IPS-20b (cell line): ENCODE data around the gene GRIK1.

ENCODE experiments used
- H3K27ac ChIP-seq: one replicate; pipeline ENCODE4 v1.5.1; 2013; ENCODE audit warnings: low read length
- H3K27me3 ChIP-seq: 2 replicates; pipeline ENCODE4 v1.6.1; 2013; ENCODE audit warnings: mild to moderate bottlenecking, low read length, inconsistent platforms; ENCODE audit not compliant: insufficient read depth
- H3K36me3 ChIP-seq: 2 replicates; pipeline ENCODE4 v1.6.1; 2013; ENCODE audit warnings: low read depth, mild to moderate bottlenecking, inconsistent platforms, low read length, moderate library complexity; ENCODE audit not compliant: insufficient read depth
- H3K4me1 ChIP-seq: 2 replicates; pipeline ENCODE4 v1.6.1; 2013; ENCODE audit warnings: mild to moderate bottlenecking, control low read depth, inconsistent platforms, low read length, moderate library complexity; ENCODE audit not compliant: insufficient read depth
- H3K4me3 ChIP-seq: 2 replicates; pipeline ENCODE4 v1.5.1; 2013; ENCODE audit warnings: mild to moderate bottlenecking, low read length, inconsistent platforms
- H3K9ac ChIP-seq: 2 replicates; pipeline ENCODE4 v1.6.1; 2013; ENCODE audit warnings: low read depth, mild to moderate bottlenecking, inconsistent platforms, low read length, moderate library complexity
- H3K9me3 ChIP-seq: 2 replicates; pipeline ENCODE4 v1.6.1; 2013; ENCODE audit warnings: mild to moderate bottlenecking, low read depth, low read length, inconsistent platforms; ENCODE audit not compliant: insufficient read depth

GRIK1 gene

GRCh38 chr21:29805105-29805504 lies 134.7 kb downstream of the GRIK1 start:
- H3K27me3 ChIP-seq, result no peaks in the 10 kb centered on the region
- no peaks in the 10 kb centered on the region for H3K9me3 ChIP-seq
- H3K27ac ChIP-seq, result no peak overlapping the region
- H3K9ac ChIP-seq, result no peak overlapping the region
- H3K36me3 ChIP-seq, result no peaks in the 10 kb centered on the region
- peaks cover 3% of the 10 kb centered on the region; the same call in 1 of the 2 replicates for H3K4me1 ChIP-seq
- H3K4me3 ChIP-seq, result no peak overlapping the region

DNA sequence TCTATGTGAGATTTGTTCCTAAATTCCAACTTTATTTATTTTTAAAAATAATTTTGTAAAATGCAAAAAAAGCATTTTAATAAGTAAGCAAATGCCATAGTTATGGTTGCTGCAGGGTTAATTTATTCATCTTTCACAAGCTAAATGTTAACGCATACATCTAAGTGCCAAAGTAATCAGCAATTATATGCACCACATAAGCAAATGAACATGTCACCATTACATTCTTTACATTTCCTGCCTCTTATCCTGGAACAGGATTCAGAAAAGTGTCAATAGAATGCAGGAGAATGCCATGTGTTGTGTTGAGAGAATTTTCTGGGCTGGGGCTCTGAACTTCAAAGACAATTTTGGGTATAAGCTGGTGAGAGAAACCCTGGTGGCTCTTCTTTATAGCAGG lies 136.6 kb downstream of the GRIK1 start:
- Histone ChIP-seq H3K9ac (no peak overlapping the region), H3K4me1 (peaks cover 7% of the 10 kb centered on the region), H3K27me3 (no peaks in the 10 kb centered on the region), H3K4me3 (no peak overlapping the region), H3K9me3 (no peaks in the 10 kb centered on the region), H3K27ac (no peak overlapping the region), H3K36me3 (no peaks in the 10 kb centered on the region)

DNA sequence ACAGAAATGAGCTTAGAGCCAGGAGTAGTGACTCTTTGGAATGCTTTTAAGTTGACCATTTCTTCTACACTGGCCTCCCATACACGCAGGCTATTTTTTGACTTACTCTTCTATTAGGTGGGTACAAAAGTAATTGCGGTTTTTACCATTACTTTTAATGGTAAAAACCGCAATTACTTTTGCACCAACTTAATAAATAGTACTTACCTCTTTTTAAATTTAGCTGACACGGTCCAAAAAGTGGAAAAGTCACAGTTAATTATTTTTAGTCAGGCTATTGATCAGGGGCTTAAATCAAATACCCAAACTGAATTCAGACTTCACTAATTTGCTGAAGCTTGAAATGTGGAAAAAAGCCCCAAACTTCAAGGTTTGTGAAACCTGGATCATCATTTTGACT lies 138.7 kb downstream of the GRIK1 start:
- H3K4me3 ChIP-seq, result no peak overlapping the region
- no peaks in the 10 kb centered on the region for H3K36me3 ChIP-seq
- H3K4me1 ChIP-seq, result peaks cover 7% of the 10 kb centered on the region
- H3K27me3 ChIP-seq, result no peaks in the 10 kb centered on the region
- H3K27ac ChIP-seq, result no peak overlapping the region
- H3K9ac ChIP-seq, result no peak overlapping the region
- H3K9me3 ChIP-seq, result no peaks in the 10 kb centered on the region

DNA sequence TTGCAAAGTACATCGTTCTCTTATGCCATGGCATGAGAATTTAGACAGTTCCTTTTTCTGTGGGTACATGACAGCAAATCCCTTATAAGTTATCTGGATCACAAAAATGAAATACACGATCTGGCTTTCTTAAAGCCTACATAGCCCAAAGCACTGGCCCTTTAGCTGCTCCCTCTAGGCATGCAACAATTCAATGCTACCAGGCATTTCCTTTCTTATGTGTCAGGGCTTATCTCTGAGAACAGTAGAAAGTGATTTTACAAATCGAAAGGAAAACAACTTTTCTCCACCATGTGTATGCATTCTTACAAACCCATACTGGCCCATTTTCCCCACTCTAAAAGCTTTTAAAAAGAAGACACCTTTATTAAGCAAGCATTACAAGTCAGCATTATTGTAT lies 139.7 kb downstream of the GRIK1 start:
- Histone ChIP-seq H3K36me3 (no peaks in the 10 kb centered on the region), H3K27ac (no peak overlapping the region), H3K27me3 (no peaks in the 10 kb centered on the region), H3K4me3 (no peak overlapping the region), H3K4me1 (peaks cover 7% of the 10 kb centered on the region), H3K9me3 (no peaks in the 10 kb centered on the region), H3K9ac (no peak overlapping the region)

DNA sequence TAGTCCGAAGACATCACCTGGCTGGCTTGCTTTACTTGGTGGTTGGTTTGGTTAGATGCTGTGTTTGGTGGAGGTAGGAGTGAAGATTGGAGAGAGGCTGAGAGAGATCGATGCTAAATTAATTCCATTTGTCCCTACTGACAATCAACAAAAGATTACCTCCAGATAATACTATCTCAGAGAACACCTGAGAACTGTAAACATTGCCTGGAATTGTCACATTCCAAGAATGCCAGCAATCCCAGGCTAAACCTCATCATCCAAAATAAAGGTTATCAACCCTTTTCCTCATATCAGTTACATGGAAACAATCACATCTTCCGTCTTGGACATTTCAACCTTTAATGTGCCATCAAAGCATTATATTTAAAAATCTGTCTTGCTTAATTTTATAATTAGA lies 141.0 kb downstream of the GRIK1 start:
- no peaks in the 10 kb centered on the region for H3K27me3 ChIP-seq
- H3K9ac ChIP-seq, result no peak overlapping the region
- H3K36me3 ChIP-seq, result no peaks in the 10 kb centered on the region
- no peaks in the 10 kb centered on the region for H3K9me3 ChIP-seq
- peaks cover 7% of the 10 kb centered on the region for H3K4me1 ChIP-seq
- H3K4me3 ChIP-seq, result no peak overlapping the region
- H3K27ac ChIP-seq, result no peak overlapping the region

DNA sequence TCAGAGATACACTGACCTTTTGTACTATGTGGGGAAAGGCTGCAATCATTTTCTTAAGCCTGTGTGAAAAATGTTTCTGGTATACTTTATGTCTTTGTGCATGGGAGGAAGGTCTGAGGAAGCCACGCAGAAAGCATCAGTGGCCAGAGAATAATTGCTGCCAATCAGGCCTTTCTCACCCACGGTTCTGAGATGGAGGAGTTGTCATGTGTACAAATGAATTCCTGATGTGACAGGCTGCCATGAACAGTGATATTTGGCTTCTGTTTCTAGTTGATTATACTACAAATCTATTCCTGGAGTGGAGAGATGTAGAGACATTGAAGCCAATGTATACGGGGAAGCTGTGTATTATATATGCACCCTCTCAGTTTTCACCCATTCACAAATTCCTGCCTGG lies 142.6 kb downstream of the GRIK1 start:
- Histone ChIP-seq H3K9ac (no peak overlapping the region), H3K36me3 (no peaks in the 10 kb centered on the region), H3K27me3 (no peaks in the 10 kb centered on the region), H3K4me3 (no peak overlapping the region), H3K27ac (no peak overlapping the region), H3K4me1 (peaks cover 7% of the 10 kb centered on the region), H3K9me3 (no peaks in the 10 kb centered on the region)

DNA sequence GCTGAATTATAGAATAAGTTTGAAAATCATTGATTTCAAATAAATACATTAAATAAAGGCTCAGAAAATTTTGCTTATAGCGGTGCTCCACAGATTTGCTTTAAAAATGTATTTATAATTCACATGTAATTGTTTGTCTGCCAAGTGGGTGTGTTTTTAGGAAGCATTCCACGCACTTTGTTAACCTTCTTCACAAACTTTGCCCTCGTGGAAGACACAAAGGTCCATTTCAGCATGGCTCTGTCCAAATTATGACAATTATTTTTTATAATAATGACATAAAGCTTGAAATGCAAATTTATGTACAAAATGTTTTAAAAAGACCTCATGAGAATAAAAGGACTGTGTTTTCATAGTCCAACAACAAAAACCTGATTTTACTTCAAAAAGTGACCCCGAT lies 146.1 kb downstream of the GRIK1 start:
- no peaks in the 10 kb centered on the region for H3K27me3 ChIP-seq
- H3K9ac ChIP-seq, result no peak overlapping the region
- H3K27ac ChIP-seq, result no peak overlapping the region
- H3K36me3 ChIP-seq, result no peaks in the 10 kb centered on the region
- peaks cover 3% of the 10 kb centered on the region for H3K4me1 ChIP-seq
- no peak overlapping the region for H3K4me3 ChIP-seq
- no peaks in the 10 kb centered on the region for H3K9me3 ChIP-seq

DNA sequence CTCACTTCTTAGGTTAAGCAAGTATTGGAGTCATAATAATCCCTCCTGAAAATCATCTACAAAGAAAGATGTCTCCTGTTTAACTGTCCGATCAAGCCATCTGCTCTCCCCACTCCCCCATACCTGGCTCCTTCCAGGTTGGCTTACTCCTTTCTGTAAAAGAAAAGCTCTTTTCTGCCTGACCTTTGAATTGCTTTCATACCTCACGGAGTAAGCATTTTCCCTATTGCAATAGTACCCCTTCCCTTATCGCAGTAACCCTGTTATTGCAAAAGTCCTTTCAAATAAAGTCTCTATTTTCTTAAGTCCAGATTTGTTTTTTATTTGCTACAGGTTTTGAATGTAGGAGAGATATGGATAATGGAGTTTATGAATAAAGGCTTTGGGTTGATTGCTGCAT lies 150.4 kb downstream of the GRIK1 start:
- H3K27ac ChIP-seq, result no peak overlapping the region
- H3K36me3 ChIP-seq, result no peaks in the 10 kb centered on the region
- H3K9ac ChIP-seq, result no peak overlapping the region
- peaks cover 11% of the 10 kb centered on the region for H3K4me1 ChIP-seq
- H3K9me3 ChIP-seq, result no peaks in the 10 kb centered on the region
- H3K4me3 ChIP-seq, result no peak overlapping the region
- H3K27me3 ChIP-seq, result no peaks in the 10 kb centered on the region

- Histone ChIP-seq H3K4me3 (no peak overlapping the region), H3K4me1 (peaks cover 11% of the 10 kb centered on the region), H3K36me3 (no peaks in the 10 kb centered on the region), H3K9me3 (no peaks in the 10 kb centered on the region), H3K27ac (no peak overlapping the region), H3K27me3 (no peaks in the 10 kb centered on the region), H3K9ac (no peak overlapping the region)
Observed at GRCh38 chr21:29788752-29789151, 151.0 kb downstream of the GRIK1 start.

- no peaks in the 10 kb centered on the region for H3K36me3 ChIP-seq
- H3K4me1 ChIP-seq, result peaks cover 11% of the 10 kb centered on the region
- no peak overlapping the region for H3K27ac ChIP-seq
- H3K27me3 ChIP-seq, result no peaks in the 10 kb centered on the region
- H3K9ac ChIP-seq, result no peak overlapping the region
- H3K9me3 ChIP-seq, result no peaks in the 10 kb centered on the region
- no peak overlapping the region for H3K4me3 ChIP-seq
Observed at GRCh38 chr21:29787361-29787909, 152.4 kb downstream of the GRIK1 start.

DNA sequence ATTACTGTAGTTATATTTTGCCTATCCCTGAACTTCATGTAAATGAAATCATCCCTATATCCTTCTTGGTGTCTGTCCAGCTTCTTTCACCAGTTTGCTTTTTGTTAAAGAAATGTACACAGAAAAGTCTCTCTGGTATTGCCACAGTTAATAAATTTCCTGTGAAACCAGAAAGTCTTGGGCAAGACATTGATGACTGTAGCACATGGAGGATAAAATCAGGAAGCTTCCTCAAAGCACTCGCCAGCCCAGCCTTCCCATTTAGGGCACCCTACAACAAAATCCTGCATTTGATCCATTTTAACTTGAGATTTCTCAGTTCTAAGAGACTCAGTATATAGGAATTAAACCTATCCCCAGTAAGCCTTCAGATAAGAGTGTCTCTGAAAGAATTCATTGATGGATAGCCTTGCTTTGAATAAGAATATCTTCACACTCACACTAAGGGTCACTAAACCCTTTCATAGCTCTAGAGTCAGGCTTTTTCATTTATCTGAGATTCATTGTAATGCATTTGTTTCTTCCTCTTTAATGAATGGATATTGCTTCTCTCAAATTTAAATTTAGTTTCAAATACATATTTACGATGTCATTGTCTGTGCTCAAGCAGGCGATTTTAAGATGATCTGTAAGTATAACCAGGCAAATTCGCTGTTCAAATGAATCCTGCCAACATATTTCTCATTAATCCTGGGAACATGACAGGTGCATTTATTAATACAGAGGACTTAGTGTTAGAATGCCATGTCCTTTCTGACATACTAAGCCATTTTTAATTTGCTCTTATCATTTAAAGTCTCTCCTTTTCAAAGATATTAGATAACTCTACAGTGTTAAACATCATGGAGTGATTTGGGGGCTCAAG lies 153.1 kb downstream of the GRIK1 start:
- H3K36me3 ChIP-seq, result no peaks in the 10 kb centered on the region
- peak overlapping the region; percentile 25; the same call in 1 of the 2 replicates for H3K9ac ChIP-seq
- H3K27me3 ChIP-seq, result no peaks in the 10 kb centered on the region
- peaks cover 11% of the 10 kb centered on the region for H3K4me1 ChIP-seq
- no peak overlapping the region for H3K27ac ChIP-seq
- no peaks in the 10 kb centered on the region for H3K9me3 ChIP-seq
- H3K4me3 ChIP-seq, result no peak overlapping the region

- Histone ChIP-seq H3K4me1 (peaks cover 3% of the 10 kb centered on the region; the same call in 1 of the 2 replicates), H3K27me3 (no peaks in the 10 kb centered on the region), H3K9me3 (no peaks in the 10 kb centered on the region), H3K27ac (no peak overlapping the region), H3K9ac (no peak overlapping the region), H3K4me3 (no peak overlapping the region), H3K36me3 (no peaks in the 10 kb centered on the region)
Observed at GRCh38 chr21:29777160-29777559, 162.6 kb downstream of the GRIK1 start.
